Measurements from ENCODE around the gene CDK5R2. TPM values are rescaled to one million over a fixed set of nuclear protein-coding genes. Genes with fewer than 3 reads are reported as not detected.

CDK5R2 gene
- total and polyA plus RNA-seq, 12 donors, result 0.13 to 10.4 (median 1.7) TPM; not detected in 3

GRCh38 chr2:218988164-218988563, 28.7 kb downstream of the CDK5R2 start:
- TF ChIP-seq CTCF (IDR thresholded peaks at IDR 0.05), result no peak
- TF ChIP-seq POLR2A (IDR thresholded peaks at IDR 0.05), result no peak
- WGBS, 4 donors, result 36 to 51% (median 39%) methylated on average over 3 of the region's 3 CpGs
- peaks cover 93% of the 10 kb centered on the region for H3K27me3 ChIP-seq

GRCh38 chr2:218988650-218989049, 29.2 kb downstream of the CDK5R2 start:
- no peaks in the 10 kb centered on the region for H3K36me3 ChIP-seq (replicated peaks in 1 of 2)
- H3K4me3 ChIP-seq, result no peak overlapping the region
- TF ChIP-seq CTCF (IDR thresholded peaks at IDR 0.05), result no peak
- no peak for TF ChIP-seq POLR2A (IDR thresholded peaks at IDR 0.05)
- intact Hi-C loops (cut with DNase I), result no loop called here
- no peak for DNase-seq
- peaks cover 93% of the 10 kb centered on the region for H3K27me3 ChIP-seq
- H3K9me3 ChIP-seq (replicated peaks in 1 of 3), result no peaks in the 10 kb centered on the region
- peaks cover 9 to 10% of the 10 kb centered on the region in 2 donors for H3K4me1 ChIP-seq (replicated peaks in 1 of 2)
- H3K27ac ChIP-seq, result no peak overlapping the region
- WGBS, 4 donors, result 42 to 49% (median 49%) methylated on average over 2 of the region's 2 CpGs; no CpG with 5 or more reads in 1 of the 4 donors

More at GRCh38 chr2:218988164-218988563, 28.7 kb downstream of the CDK5R2 start:
- Histone ChIP-seq H3K4me3 (no peak overlapping the region), H3K27ac (no peak overlapping the region), H3K9me3 (replicated peaks in 1 of 3) (no peaks in the 10 kb centered on the region), H3K36me3 (replicated peaks in 1 of 2) (no peaks in the 10 kb centered on the region), H3K4me1 (replicated peaks in 1 of 2) (peaks cover 4 to 5% of the 10 kb centered on the region in 2 donors)
- DNase-seq, result no peak
- intact Hi-C loops (cut with DNase I), result no loop called here

GRCh38 chr2:218990052-218990451, 30.6 kb downstream of the CDK5R2 start:
- Histone ChIP-seq H3K4me3 (no peak overlapping the region), H3K36me3 (replicated peaks in 1 of 2) (no peaks in the 10 kb centered on the region), H3K9me3 (replicated peaks in 1 of 3) (no peaks in the 10 kb centered on the region), H3K27ac (no peak overlapping the region), H3K27me3 (peaks cover 91% of the 10 kb centered on the region), H3K4me1 (replicated peaks in 1 of 2) (peaks cover 12 to 15% of the 10 kb centered on the region in 2 donors)
- WGBS, 4 donors, result 13 to 24% (median 20%) methylated on average over 8 to 9 of the region's 9 CpGs
- no peak for DNase-seq
- intact Hi-C loops (cut with DNase I), result loop anchor here in 1 of 2 donors (10.0 kb wide), 1 partner anchor 165 kb away; no protein-coding TSS in a partner anchor
- TF ChIP-seq CTCF (IDR thresholded peaks at IDR 0.05), result no peak
- TF ChIP-seq POLR2A (IDR thresholded peaks at IDR 0.05), result no peak

GRCh38 chr2:218990612-218991011, 31.1 kb downstream of the CDK5R2 start:
- H3K9me3 ChIP-seq (replicated peaks in 1 of 3), result no peaks in the 10 kb centered on the region
- H3K27me3 ChIP-seq, result peaks cover 90% of the 10 kb centered on the region
- intact Hi-C loops (cut with DNase I), result loop anchor here in 1 of 2 donors (10.0 kb wide), 1 partner anchor 164 kb away; no protein-coding TSS in a partner anchor
- H3K4me3 ChIP-seq, result no peak overlapping the region
- H3K36me3 ChIP-seq (replicated peaks in 1 of 2), result no peaks in the 10 kb centered on the region
- no peak overlapping the region for H3K27ac ChIP-seq
- no peak for DNase-seq
- TF ChIP-seq POLR2A (IDR thresholded peaks at IDR 0.05) (no peak), CTCF (IDR thresholded peaks at IDR 0.05) (no peak)
- 13 to 21% (median 16%) methylated on average over 6 of the region's 6 CpGs for WGBS, 4 donors
- peaks cover 12 to 15% of the 10 kb centered on the region in 2 donors for H3K4me1 ChIP-seq (replicated peaks in 1 of 2)
